Gastroesophageal sphincter (tissue), 3 donors: Measurements from ENCODE around the gene RNF7.

Source experiments
- EP300 ChIP-seq: sonication (generic); formaldehyde crosslinking; IDR thresholded peaks from one replicate; pipeline ENCODE4 v1.6.1; 2017; ENCODE audit warnings: antibody characterized with exemption, mild to moderate bottlenecking
- POLR2A ChIP-seq, 2 donors: fragments of 450-650 bp; IDR thresholded peaks; one replicate each; pipeline ENCODE4 v1.6.1; 2017; ENCODE audit warnings: antibody characterized with exemption in 2 of 2, mild to moderate bottlenecking in 2 of 2, moderate library complexity in 1 of 2
- POLR2AphosphoS5 ChIP-seq: sonication (generic); formaldehyde crosslinking; IDR thresholded peaks from one replicate; pipeline ENCODE4 v1.6.1; 2017; ENCODE audit warnings: antibody characterized with exemption
- TF ChIP-seq, protein P1 (sequence below), 4 experiments: fragments of 200-600 bp in 2 of 4; fragments of 450-650 bp in 2 of 4; sonication (generic) in 1 of 4; IDR thresholded peaks; one replicate each; pipeline ENCODE4 v1.5.1; 2017 to 2019; ENCODE audit warnings: antibody characterized with exemption in 4 of 4, mild to moderate bottlenecking in 2 of 4, moderate library complexity in 2 of 4

DNA sequence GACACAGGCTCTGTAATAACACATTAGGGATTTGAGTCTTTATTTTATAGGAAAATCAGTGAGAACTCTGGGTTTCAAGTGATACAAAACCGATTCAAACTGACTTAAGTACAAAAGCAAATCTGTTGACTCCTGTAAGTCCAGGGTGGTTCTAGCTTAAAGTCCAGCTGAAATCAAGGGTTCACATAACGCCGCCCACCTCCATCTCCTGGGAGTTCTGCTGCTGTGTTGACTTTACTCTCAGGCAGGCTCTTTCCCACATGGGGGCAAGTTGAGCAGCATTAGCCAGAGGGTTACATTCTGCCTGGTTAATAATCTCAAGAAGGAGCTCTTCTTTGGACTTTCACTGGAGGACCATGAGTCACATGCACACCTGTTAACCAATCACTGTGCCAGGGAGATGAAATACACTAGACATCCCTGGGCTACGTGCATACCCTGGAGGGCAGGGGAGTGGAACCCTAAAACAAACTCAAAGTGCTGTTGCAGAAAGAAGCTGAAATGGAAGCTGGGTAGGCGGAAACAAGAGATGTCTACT lies 9.7 kb upstream of the RNF7 start:
- TF ChIP-seq POLR2A (IDR thresholded peaks at IDR 0.05): no peak
- TF ChIP-seq, protein P1, sequence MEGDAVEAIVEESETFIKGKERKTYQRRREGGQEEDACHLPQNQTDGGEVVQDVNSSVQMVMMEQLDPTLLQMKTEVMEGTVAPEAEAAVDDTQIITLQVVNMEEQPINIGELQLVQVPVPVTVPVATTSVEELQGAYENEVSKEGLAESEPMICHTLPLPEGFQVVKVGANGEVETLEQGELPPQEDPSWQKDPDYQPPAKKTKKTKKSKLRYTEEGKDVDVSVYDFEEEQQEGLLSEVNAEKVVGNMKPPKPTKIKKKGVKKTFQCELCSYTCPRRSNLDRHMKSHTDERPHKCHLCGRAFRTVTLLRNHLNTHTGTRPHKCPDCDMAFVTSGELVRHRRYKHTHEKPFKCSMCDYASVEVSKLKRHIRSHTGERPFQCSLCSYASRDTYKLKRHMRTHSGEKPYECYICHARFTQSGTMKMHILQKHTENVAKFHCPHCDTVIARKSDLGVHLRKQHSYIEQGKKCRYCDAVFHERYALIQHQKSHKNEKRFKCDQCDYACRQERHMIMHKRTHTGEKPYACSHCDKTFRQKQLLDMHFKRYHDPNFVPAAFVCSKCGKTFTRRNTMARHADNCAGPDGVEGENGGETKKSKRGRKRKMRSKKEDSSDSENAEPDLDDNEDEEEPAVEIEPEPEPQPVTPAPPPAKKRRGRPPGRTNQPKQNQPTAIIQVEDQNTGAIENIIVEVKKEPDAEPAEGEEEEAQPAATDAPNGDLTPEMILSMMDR (IDR thresholded peaks at IDR 0.05): no peak
- TF ChIP-seq EP300: no peak
- no peak for TF ChIP-seq POLR2AphosphoS5
